ENCODE measurements around the gene NET1.
"Not testable (repeated sequence)": the region's sequence is repeated elsewhere in the genome, so short reads cannot be mapped to it uniquely, and the experiment has no call there.

The NET1 gene, protein sequence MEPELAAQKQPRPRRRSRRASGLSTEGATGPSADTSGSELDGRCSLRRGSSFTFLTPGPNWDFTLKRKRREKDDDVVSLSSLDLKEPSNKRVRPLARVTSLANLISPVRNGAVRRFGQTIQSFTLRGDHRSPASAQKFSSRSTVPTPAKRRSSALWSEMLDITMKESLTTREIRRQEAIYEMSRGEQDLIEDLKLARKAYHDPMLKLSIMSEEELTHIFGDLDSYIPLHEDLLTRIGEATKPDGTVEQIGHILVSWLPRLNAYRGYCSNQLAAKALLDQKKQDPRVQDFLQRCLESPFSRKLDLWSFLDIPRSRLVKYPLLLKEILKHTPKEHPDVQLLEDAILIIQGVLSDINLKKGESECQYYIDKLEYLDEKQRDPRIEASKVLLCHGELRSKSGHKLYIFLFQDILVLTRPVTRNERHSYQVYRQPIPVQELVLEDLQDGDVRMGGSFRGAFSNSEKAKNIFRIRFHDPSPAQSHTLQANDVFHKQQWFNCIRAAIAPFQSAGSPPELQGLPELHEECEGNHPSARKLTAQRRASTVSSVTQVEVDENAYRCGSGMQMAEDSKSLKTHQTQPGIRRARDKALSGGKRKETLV

DNA sequence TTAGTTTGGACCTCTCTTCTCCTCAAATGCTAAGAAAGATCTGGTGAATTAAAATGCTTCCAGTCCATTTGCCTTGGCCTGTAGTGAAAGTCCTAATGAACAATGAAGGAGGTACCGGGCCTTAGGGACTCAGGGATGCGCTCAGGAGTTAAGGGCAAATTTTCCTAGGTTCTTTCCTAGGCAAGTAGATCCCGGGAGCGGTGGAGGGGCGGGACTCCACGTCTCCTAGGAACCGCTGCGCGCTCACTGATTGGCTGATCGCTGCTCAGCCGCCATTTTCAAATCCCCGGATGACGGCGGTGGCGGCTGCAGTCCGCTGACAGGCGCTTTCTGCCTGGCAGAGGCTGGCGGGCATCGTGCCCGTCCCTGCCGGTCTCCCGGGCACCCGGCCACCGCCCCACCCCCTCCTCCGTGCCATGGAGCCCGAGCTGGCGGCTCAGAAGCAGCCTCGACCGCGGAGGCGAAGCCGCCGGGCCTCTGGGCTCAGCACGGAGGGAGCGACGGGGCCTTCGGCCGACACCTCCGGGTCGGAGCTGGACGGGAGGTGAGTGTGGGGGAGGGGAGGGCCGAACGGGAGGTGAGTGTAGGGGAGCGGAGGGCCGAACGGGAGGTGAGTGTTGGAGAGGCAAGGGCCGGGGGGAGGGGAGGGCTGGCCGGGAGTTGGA lies at the start of gene NET1:
NET1 (plus strand) TSS at position 281 of the 665 bp plus-strand sequence; CDS start at position 417, 136 bp downstream.
- DNase-seq (ENCODE audit: low spot score) = peak; percentile 82

DNA sequence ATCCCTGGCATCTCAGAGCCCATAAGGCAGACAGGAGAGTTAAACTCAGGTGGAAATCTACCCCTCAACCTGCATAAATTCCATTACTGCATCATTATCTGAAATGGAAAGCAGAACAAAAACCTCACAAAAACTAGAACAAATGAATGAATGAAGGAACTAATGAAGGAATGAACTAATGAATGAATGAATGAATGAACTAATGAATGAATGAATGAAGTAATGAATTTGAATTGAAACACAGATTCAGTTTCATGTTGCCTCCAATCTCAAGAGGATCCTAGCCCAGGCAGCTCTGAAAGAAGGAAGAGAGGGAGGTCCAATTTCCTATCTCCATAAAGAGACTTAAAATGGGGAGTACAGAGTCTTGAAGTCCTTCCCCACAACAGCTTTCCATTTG lies 49.5 kb upstream of the NET1 start:
- no peak for DNase-seq (ENCODE audit: low spot score)

DNA sequence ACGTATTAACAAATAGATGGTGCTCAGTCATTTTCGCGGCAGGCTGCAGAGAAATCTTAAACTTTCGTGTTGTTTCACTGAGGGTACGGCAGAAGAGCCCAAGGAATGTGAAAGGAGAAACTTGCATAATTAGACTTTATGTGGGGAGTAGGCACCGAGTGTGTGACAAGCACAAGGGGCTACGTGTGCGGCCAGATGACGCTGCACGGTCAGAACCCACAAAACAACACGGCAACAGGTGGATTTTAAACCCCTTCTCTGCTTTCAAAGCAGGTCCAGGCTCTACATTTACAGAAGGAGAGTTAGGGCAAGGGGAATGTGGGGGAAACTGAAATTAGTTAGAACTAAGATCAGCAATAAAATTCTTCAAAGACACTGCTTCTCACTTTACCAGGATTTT lies 48.0 kb upstream of the NET1 start:
- no peak for DNase-seq (ENCODE audit: low spot score)

DNA sequence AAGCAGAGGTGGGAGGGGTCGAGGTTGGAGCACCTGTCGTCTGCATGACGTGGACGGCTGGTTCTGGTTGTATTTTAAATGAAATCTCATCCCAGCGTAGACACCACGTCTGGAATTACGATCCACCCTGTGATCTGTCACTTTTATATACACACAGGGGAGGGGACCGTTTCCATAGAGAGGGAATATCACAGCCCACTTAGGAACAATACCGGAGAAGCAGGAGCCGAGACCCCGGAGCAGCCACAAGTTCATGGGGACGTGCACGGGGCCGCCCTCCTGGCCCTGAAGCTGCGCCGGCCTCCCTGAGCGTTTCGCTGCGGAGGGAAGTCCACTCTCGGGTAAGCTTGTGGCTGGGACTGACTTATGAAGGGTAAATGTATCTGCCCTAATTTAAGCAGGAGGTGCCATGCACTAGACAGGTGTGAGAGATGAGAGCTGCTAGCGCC lies 47.4 kb upstream of the NET1 start, which contains the start of gene UCN3:
UCN3 (plus strand) TSS at position 77 of the 449 bp plus-strand sequence. CDS start 8,755 bp downstream, outside the sequence.
- no peak for DNase-seq (ENCODE audit: low spot score)

DNA sequence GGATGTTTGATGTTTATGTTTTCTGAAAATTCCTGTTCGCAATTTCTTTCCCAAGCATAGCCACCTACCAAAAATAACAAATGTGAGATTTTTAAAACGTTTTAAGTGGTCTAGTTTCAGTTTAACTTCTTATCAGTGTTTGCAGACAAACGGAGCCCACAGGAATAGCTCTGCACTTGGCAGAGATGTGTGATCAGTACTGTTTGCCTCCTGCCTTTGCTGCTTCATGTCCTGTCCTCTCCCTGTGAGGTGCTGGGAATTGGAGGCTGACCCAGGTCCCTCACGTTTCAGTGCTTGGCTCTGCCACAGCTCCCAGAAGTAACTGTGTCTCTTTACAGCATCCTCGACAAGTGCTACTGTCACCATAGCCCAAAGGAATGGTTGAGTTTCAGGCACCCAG lies 46.4 kb upstream of the NET1 start:
- DNase-seq (ENCODE audit: low spot score) = no peak

DNA sequence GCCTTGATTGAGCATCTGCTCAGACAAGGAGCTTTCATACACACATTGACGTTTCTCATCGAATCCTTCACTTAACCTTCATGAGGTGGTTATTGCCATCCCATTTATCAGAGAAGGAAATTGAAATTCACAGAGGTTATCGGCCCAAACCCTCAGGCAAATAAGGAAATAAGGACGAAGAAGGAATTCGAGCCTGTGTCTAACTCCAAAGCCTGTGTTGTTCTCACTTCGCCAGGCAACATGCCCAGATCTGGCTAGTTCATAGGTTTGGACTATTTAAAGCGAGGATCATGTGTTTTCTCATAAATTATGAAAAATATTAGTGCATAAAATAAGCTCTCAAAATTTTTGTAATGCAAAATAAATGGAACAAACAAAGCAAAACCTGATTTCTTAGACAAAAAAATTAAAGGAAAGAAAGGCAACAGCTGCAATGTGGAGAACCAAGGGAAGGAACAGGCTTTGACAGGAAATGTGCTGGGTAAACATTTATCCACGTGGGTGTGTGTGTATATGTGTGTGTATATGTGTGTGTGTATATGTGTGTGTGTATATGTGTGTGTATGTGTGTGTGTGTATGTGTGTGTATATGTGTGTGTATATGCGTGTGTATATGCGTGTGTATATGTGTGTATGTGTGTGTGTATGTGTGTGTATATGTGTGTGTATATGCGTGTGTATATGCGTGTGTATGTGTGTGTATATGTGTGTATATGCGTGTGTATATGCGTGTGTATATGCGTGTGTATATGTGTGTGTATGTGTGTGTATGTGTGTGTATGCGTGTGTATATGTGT lies 42.8 kb upstream of the NET1 start:
- no peak for DNase-seq (ENCODE audit: low spot score)

DNA sequence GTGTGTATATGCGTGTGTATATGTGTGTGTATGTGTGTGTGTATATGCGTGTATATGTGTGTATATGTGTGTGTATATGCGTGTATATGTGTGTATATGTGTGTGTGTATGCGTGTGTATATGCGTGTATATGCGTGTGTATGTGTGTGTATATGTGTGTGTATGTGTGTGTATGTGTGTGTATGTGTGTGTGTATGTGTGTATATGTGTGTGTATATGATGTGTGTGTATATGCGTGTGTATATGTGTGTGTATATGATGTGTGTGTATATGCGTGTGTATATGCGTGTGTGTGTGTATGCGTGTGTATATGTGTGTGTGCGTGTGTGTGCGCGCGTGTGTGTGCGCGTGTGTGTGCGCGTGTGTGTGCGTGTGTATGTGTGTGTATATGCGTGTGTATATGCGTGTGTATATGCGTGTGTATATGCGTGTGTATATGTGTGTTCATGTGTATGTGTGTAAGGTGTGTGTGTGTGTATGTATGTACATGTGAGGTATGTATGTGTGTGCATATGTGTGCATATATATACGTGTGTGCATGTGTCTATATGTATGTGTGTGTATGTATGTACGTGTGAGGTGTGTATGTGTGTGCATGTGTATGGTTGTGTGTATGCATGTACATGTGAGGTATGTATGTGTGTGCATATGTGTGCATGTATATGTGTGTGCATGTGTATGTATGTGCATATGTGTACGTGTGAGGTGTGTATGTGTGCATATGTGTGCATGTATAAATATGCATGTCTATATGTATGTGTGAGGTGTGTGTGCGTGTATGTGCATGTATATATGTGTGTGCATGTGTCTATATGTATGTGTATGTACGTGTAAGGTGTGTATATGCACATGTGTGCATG lies 41.6 kb upstream of the NET1 start:
- no peak for DNase-seq (ENCODE audit: low spot score)

DNA sequence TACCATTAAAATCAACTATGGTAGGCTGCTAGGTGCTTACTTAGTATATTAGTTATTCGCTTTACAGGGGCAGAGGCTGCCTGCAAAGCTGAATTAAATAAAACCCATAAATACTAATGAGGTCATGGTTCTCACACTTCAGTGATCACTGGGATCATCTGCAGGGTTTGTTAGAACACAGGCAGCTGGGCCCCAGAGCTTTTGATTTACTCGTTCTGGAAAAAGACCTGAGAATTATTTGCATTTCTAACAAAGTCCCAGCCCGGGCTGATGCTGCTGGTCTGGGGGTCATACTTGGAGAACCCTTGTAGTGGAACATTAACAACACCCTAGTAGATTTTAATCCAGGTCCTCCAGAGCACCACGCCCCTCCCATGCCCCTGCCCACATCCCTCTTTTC lies 39.0 kb upstream of the NET1 start:
- no peak for DNase-seq (ENCODE audit: low spot score)

DNA sequence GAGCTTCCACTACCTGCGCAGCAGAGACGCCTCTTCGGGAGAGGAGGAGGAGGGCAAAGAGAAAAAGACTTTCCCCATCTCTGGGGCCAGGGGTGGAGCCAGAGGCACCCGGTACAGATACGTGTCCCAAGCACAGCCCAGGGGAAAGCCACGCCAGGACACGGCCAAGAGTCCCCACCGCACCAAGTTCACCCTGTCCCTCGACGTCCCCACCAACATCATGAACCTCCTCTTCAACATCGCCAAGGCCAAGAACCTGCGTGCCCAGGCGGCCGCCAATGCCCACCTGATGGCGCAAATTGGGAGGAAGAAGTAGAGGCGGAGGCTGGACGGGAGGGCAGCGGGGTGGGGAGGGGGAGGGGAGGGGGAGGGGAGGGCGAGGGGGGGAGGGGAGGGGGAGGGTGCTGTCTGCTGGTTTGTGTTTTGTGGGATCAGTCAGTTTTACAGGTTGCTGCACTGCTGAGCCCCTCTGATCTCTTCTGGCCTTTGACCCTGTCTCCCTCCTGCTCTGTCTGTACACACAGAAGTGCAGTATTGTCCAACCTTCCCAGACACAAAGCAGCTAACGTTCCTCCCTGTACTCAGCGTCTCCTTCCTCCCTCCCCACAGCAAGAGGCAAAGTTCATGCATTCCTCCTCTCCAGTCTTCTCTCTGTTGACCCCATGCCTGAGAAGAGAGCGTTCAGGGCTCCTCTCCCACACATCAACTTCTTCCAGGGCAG lies 38.3 kb upstream of the NET1 start:
- DNase-seq (ENCODE audit: low spot score) = no peak

DNA sequence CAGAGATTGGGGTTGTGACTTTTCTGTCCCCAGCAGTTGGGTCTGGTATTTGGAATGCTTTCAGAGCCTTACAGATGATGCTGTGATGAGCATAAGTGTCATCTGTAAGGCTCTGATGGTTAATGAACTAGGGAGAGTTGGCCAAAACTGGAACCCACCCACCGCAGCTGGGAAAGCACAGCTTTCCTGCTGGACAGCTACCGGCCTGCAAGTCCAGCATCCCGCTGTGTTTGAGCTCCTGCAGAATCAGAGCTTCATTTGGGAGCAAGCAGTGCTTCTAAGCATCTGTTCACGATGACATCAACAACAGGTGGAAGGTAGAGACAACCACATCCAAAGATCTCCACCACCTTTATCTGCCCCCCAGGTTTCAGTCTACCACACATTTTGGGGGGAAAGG lies 35.9 kb upstream of the NET1 start:
- DNase-seq (ENCODE audit: low spot score) = no peak

DNA sequence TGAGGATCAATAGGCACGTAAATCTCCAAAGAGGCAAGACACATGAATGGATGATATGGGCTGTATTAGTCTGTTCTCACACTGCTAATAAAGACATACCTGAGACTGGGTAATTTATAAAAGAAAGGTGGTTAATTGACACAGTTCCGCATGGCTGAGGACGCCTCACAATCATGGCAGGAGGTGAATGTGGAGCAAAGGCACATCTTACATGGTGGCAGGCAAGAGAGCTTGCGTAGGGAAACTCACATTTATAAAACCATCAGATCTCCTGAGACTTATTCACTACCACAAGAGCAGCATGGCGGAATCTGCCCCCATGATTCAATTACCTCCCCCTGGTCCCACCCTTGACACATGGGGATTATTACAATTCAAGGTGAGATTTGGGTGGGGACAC lies 33.2 kb upstream of the NET1 start:
- not testable (repeated sequence) for DNase-seq (ENCODE audit: low spot score)

DNA sequence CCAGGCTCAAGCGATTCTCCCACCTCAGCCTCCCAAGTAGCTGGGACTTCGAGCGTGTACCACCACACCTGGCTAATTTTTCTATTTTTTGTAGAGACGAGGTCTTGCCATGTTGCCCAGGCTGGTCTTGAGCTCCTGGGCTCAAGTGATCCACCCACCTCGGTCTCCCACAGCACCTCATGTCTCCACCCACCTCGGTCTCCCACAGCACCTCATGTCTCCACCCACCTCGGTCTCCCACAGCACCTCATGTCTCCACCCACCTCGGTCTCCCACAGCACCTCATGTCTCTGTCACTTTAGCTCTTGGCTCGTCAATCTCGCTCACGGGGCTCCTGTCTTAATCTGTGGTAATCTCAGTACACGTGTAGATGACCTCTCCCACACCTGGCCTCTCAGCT lies 32.0 kb upstream of the NET1 start:
- not testable (repeated sequence) for DNase-seq (ENCODE audit: low spot score)

DNA sequence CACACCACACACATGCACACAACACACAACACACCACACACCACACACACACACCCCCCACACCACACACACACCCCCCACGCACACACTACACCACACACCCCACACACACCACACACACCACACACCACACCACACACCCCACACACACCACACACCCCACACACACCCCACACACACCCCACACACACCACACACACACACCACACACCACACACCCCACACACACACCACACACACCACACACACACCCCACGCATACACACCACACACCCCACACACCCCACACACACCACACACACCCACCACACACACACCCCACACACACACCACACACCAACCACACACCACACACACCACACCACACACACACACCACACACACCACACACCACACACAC lies 31.2 kb upstream of the NET1 start:
- no peak for DNase-seq (ENCODE audit: low spot score)

DNA sequence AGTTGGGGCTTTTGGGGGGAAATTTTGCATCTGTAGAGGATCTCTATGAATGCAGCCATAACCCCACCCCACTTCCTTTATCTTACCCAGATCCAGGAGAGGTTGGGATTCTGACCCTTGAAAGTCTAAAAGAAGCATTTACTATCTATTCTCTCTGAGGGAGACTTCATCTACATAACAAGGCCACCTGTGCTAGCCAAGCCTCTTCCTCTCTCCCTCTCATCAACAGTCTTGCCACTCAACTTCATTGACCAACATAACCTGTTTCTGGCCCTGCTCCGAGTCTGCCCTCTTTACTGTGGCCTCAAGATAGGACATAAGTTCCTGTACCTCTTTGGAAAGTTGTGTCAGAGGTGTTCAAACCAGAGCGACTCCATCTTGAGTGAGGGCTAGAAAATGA lies 27.1 kb upstream of the NET1 start:
- no peak for DNase-seq (ENCODE audit: low spot score)

DNA sequence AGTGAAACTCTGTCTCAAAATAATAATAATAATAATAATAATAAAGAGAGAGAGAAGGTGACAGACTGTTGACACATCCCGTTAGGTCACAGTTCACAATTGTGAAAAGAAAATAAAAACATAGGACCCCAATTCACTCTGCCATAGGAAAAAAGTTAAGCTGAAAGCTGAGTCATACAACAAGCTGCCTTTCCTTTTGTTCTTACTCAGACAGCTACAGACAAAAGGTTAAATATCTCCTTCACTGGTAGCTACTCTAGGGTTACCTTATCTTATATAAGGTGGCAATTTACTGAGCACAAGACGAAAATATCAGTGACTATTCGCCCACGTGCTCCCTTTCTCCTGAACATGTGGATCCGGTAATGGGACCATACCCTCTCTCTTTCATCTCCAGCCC lies 25.2 kb upstream of the NET1 start:
- no peak for DNase-seq (ENCODE audit: low spot score)

DNA sequence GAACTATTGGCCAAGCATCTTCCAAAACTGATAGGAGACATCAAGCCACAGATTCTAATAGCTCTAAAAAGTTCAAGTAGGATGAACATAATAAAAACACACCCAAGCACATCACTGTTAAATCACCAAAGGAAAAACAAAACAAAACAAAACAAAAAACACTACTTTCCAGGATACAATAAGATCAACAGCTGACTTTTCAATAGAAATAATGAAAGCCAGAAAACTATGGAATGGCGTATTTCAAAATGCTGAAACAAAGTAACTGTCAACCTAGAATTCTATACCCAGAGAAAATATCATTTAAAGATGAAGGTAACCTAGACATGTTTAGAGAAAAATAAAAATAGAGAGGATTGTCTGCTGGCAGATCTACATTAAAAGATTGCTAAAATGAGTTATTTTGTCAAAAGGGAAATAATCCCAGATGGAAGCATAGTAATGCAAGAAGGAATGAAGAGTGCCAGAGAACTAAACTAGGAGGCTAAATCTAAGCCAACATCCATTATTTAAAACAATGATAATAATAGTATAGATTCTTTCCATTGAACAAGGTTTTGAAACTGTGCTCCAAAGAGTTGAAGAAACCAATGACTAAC lies 21.7 kb upstream of the NET1 start:
- no peak for DNase-seq (ENCODE audit: low spot score)

DNA sequence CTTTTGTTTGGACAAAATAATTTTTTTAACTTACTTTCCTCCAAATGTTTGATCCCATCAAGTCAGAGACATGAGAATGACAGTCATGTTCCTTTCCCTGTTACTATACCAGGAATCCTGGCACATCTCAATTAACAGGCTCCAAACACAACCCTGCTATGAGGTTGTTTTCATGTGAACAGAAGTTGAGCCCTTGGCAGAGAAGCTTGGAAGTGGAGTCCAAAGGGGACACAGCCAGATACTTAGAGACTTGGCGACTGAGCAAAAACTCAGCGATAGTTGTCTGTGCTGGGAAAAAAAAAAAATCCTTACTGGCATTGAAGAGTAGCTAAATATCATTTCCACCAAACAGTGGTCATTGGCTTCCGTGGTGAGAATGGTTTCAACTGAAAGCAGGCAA lies 20.6 kb upstream of the NET1 start:
- DNase-seq (ENCODE audit: low spot score) = no peak

DNA sequence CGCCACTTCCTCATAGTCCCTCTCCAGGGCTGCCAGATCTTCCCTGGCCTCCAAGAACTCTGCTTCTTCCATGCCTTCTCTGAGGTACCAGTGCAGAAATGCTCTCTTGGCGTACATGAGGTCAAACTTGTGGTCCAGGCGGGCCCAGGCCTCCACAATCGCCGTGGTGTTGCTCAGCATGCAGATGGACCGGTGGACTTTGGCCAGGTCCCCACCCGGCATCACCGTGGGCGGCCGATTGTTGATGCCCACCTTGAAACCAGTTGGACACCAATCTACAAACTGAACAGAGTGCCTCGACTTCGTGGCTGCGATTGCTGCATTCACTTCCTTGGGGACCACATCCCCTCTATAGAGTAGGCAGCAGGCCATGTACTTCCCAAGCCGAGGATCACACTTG lies 18.8 kb upstream of the NET1 start:
- DNase-seq (ENCODE audit: low spot score) = no peak

DNA sequence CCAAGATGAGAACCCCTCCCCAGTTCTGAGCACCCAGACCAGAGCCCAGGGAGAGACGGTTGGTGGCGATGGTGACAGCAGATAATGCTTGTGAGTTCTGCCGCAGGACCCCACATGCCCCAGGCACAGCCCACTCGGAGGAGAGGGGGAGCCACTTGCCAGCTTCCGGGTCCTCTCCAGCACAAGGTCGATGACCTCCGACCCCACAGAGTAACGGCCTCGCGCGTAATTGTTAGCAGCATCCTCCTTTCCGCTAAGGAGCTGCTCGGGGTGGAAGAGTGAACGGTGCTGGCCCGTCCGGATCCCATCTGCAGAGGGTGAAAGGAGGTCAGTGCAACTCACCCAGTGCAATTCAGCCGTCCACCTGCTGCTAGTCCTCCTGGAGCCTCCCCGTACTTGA lies 17.2 kb upstream of the NET1 start:
- no peak for DNase-seq (ENCODE audit: low spot score)
